ENCODE measurements around the gene SMG6. TPM values are rescaled to one million over a fixed set of nuclear protein-coding genes. Genes with fewer than 3 reads are reported as not detected.

The SMG6 gene
- total and polyA plus RNA-seq, 2 of the 4 experiments (the other 2 are of a cell fraction): 16.3 to 30.3 TPM

GRCh38 chr17:2057175-2057759 lies 246.3 kb downstream of the SMG6 start (continued):
- no peak for TF ChIP-seq CTCF (conservative IDR thresholded peaks at IDR 0.05; ENCODE audit: low read depth, low read length)
